GM21786 (cell line): ENCODE measurements around the gene DGKI.

Experiments used
- ATAC-seq: cut with Tn5 transposase; IDR thresholded peaks from one replicate; pipeline ENCODE4 v1.9.1; 2021; ENCODE audit not compliant: unreplicated experiment

DGKI gene

GRCh38 chr7:137692399-137692798 lies 154.4 kb downstream of the DGKI start:
- no peak for ATAC-seq

DNA sequence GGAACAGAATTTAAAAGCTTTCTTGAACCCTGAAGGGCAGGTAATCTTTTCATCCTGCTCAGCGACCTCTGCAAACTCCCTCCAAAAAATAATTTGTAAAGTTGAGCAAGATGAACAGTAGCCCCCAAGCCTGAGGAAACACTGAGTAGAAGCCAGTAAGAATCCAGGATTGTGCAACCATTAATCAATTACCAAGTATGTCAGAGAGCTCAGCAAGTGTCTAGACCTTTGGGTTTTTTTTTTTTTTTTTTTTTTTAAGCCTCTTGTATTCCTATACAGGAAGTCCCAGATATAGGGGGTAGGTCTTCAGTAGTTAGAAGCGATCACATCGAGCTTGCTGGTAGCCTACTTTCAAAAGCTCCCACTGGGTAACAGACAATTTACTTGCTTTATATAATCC lies 155.2 kb downstream of the DGKI start:
- ATAC-seq: no peak

DNA sequence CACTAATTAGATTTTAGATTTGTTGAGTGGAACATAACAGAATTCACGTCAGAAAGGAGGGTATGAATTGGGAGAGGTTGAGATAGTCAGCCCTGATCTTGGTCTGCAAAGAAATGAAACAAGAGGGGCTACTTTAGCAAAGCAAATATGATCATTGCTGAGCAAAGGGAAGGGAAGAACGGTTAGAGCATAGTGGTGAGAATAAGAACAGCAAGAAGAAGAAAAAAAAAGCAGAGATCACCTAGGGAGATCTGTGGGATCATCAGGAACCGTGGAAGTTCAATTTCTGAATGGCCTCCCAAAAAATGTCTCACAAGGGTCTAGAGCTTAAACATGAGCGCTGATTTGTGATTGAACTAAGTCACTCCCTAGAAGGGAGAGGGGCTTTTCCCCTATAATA lies 156.1 kb downstream of the DGKI start:
- no peak for ATAC-seq

DNA sequence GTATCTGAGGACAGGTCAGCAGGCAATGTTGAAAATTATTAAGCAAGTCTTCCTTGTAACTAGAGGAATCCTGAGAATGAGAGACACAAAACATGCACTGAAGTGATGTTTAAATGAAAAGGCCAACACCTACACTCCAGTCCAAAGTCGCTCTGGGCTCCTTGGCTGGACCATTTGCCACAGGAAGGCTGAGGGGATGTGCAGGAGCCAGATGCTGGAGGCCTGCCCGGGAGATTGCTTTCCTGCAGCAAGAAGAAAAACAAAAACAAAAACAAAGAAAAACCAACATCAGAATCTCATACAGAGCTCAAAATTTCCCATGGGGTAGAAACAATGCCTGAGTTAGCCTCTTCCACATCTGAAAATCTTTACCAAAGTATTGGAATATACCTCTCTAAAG lies 157.0 kb downstream of the DGKI start:
- no peak for ATAC-seq

GRCh38 chr7:137687556-137688265 lies 159.1 kb downstream of the DGKI start:
- no peak for ATAC-seq

GRCh38 chr7:137685433-137686164 lies 161.2 kb downstream of the DGKI start:
- ATAC-seq: no peak

GRCh38 chr7:137684776-137685175 lies 162.0 kb downstream of the DGKI start:
- ATAC-seq: no peak

GRCh38 chr7:137684316-137684715 lies 162.5 kb downstream of the DGKI start:
- no peak for ATAC-seq

DNA sequence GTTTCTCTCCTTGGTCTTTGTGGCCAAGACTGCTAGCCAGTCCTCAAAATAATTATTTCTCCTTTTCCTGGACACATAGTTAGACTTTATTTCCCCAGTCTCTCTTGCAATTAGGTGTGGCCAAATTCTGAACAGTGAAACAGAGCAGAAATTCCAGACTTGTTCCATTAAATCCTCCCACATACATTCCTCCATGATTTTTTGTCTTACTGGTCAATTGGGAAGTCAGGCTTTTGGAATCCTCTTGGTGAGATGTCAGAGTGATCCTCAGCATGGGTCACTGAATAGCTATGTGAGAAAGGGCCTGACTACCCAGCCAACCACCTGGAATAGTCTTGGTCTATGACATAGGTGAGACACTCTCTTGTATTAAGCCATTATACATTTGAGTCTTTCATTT lies 164.2 kb downstream of the DGKI start:
- ATAC-seq: no peak

DNA sequence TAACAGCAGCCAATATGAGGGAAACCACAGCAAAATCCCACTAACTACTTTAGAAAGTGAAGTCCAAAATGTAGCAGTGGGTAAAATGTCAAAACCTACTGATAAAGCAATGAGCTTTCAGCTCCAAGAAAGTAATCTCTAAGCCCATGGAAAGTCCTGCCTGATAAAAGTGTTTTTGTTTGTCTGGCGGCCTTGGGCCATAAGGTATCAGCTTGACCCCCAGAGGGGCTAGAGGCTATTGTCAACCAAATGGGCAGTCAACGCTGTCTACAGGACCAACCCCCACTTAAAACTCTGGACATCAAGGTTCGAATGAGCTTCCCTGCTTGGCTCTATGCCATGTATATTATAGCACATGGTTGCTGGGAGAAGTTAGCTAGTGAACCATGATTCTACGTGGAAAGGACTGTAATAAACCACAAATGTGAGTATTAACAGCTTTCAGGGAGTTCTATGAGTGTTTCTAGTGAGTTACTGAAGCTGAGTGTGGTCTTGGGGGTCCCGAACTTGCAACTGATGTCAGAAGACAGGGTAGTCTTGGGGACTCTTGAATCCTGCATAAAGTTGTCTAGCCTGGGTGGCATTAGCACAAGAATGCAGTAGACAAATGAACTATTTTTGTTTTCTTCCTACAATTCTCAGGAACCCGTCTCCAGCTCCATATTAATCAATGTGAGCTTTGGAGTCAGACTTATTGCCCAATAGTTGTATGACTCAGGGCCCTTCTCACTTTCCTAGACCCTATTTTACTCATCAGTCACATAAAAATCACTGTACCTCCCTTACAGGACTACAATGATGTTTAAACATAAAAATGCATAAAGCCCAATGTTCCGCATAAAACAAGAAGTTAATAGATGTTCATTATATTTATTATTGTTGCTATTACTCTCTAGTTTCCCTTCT lies 164.9 kb downstream of the DGKI start:
- ATAC-seq: no peak

DNA sequence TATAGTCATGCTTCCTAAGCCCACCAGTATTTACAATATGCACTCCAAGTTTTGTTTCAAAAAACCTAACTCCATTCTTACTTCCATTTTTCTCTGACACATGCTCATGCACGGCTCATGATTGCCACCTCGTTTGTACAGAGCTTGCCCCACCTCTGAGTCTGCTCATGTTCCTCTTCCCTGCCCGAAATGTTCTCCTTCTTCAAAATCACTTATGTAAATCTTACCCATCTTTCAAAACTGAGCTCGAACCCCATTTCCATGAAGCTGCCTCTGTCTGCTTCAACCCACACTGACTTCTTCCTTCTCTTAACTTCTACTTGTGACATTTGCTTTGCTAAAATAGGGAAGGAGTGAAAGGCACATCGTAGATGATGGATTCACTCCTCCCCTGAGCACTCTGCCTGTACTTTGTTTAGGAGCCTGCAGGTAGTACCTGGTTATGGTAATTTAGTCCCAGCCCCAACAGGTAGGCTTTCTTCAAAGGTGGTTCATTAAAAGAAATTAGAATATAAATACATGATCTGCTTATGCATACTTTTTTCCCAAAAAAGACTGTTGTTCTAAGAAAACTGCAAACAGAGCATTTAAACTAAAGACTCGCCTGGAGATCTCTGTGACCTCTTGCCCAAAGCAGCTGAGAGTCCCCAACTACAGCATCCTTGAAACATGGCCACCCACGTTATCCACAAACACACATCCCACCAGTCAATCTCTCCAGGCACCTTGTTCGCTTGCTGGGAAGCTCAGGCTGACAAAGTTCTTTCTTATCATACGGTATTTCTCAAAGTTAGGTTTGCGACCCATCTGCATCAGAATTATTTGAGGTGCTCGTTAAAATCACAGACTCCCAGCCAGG lies 172.0 kb downstream of the DGKI start:
- no peak for ATAC-seq

GRCh38 chr7:137674048-137674447 lies 172.7 kb downstream of the DGKI start:
- no peak for ATAC-seq

GRCh38 chr7:137671920-137672319 lies 174.9 kb downstream of the DGKI start:
- no peak for ATAC-seq

GRCh38 chr7:137670222-137671064 lies 176.3 kb downstream of the DGKI start:
- no peak for ATAC-seq

DNA sequence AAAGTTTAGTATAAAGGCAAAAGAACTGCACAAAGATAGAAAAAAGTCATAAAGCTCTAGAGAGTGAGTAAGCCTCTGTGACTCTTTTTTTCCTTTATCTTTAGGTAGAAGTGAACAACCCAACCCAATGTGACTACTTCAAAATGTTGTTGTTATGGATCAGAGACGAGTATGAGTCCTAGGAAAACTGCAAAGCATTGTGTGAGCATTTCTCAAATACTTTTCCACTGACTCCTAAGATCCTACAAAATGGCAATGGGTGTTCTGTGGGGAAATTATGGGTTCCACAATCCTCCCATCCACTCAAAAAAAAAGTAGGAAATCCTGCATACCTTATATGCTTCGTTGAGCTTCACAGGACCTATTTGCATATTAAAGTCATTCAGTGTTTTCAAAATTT lies 177.1 kb downstream of the DGKI start:
- ATAC-seq: no peak

- ATAC-seq: no peak
These were observed 178.4 kb downstream of the DGKI start for GRCh38 chr7:137668404-137668803.

GRCh38 chr7:137667633-137668387 lies 179.0 kb downstream of the DGKI start:
- no peak for ATAC-seq

GRCh38 chr7:137664846-137665245 lies 181.9 kb downstream of the DGKI start:
- no peak for ATAC-seq

GRCh38 chr7:137661634-137662033 lies 185.1 kb downstream of the DGKI start:
- ATAC-seq: no peak
